NCI-H1105 (cell line): Measurements from ENCODE around the gene SEC61A2.
"Not testable (repeated sequence)": the region's sequence is repeated elsewhere in the genome, so short reads cannot be mapped to it uniquely, and the experiment has no call there.

Experiments used
- DNase-seq: peaks from one replicate; lab custom pipeline; 2025; lab: John Stamatoyannopoulos, UW

The SEC61A2 gene

DNA sequence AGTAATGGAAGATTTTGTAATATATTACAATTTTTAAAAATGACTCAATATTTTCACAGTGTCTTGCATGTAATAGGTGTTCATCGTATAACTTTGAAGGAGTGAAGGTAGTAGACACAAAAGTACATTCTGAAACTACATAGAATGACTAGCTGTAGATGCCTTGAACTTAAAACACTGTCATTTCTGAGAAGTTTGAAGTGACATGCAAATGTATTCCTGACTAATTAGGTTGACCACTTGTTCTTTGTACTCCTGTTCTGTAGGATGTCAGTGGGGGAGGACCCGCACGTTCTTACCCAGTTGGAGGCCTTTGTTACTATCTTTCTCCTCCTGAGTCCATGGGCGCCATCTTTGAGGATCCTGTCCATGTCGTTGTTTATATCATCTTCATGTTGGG is 31.2 kb downstream of the SEC61A2 start:
- DNase-seq, result no peak

DNA sequence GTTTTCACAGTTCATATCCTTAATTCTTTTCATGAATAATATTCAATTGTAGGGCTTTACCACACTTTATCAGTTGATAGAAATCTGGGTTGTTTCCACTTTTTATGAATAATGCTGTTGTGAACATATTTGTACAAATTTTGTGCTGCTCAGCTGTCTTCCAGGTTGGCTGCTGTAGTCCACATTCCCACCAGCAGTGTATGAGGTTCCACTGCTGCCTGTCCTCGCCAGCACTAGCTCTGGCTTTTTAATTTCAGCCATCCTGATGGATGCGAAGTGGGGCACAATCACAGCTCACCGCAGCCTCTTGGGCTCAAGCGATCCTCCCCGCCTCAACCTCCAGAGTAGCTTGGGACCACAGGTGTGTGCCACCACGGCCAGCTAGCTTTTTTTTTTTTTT is 33.5 kb downstream of the SEC61A2 start:
- DNase-seq, result no peak

GRCh38 chr10:12164085-12164484 is 34.6 kb downstream of the SEC61A2 start:
- DNase-seq, result no peak

- no peak for DNase-seq
Measured at GRCh38 chr10:12165036-12165435, 35.6 kb downstream of the SEC61A2 start.

GRCh38 chr10:12165999-12166775 is 36.7 kb downstream of the SEC61A2 start:
- DNase-seq, result no peak

DNA sequence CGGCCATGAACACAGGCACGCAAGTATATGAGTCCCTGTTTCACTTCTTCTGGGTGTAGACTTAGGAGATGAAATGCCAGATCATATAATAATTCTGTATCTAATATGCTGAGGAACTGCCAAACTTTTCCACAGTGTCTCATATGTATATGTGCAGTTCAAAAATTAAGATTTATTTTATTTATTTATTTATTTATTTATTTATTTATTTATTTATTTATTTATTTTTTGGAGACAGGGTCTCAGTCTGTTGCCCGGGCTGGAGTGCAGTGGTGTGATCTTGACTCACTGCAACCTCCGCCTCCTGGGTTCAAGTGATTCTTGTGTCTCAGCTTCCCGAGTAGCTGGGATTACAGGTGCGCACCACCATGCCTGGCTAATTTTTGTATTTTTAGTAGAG is 42.0 kb downstream of the SEC61A2 start:
- not testable (repeated sequence) for DNase-seq

- DNase-seq, result no peak
Measured at GRCh38 chr10:12177642-12178041, 48.2 kb downstream of the SEC61A2 start.

GRCh38 chr10:12179606-12180170 is 50.2 kb downstream of the SEC61A2 start:
- DNase-seq, result no peak

GRCh38 chr10:12180221-12180974 is 50.9 kb downstream of the SEC61A2 start:
- DNase-seq, result no peak

DNA sequence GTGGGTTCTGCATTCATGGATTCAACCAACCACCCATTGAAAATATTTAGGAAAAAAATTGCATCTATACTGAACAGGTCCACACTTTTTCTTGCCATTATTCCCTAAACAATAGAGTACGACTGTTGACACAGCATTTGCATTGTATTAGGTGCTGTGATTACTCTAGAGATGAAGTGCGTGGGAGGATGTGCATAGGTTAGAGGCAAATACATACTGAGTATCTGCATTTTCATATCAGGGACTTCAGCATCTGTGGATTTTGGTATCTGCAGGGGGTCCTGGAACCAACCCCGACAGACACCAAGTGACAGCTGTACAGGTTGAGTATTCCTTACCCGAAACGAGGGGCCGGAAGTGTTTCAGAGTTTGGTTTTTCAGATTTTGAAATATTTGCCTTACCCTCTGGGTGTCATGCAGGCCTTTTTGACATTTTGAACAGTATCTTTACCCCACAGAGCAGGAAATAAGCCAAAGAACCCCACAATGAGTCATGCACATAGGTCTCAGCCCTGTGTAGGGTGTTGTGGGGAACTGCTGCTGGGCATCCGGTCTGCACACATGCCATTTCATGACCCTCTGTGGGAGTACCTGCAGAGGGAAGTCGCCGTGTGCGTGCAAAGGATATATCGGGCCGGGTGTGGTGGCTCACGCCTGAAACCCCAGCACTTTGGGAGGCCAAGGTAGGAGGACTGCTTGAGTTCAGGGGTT is 51.7 kb downstream of the SEC61A2 start:
- no peak for DNase-seq

DNA sequence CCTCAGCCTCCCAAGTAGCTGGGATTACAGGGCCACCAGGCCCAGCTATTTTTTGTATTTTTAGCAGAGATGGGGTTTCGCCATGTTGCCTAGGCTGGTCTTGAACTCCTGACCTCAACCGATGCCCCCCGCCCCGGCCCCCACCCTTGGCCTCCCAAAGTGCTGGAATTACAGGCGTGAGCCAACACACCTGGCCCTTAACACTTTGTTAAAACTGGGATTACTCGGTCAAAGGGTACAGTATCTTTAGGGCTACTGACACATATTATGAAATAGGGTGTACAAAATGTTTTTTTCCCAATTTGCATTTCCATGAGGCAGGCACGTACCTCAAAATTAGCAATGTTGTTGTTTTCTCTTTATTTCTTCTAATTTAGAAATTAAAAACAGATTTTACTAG is 54.7 kb downstream of the SEC61A2 start:
- DNase-seq, result no peak

DNA sequence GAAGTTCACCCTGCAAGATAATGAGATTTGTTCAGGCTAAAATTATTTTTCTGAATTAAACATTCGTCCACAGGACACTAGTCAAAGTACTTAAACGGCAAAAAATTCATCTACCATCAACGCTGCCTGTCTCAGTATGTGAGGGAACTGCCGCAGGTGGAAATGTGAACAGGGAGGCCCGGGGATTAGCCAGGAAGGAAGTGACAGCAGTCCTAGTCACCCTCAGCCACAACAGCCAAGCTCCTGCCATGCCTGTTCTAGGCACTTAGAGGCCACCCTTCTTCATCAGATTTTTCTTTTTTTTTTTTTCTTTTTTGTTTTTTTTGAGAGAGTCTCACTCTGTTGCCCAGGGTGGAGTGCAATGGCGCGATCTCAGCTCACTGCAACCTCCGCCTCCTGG is 56.8 kb downstream of the SEC61A2 start:
- DNase-seq, result no peak

- DNase-seq, result no peak
Measured at GRCh38 chr10:12187321-12187905, 57.9 kb downstream of the SEC61A2 start.

DNA sequence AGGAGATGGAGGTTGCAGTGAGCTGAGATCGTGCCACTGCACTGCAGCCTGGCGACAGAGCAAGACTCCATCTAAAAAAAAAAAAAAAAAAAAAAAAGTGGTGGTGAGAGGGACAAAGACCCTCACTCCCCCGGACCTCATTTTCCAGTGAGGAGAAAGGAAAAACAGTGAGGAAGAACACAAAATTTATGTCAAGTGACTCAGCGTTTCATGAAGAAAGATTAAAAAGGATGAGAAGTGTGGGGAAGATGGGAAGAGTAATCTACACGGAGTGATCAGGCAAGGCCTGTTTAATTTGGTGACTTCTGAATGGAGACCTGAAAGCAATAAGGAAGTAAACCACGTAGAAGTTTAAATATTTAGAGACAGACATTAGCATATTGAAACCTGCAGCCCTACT is 59.2 kb downstream of the SEC61A2 start:
- no peak for DNase-seq

DNA sequence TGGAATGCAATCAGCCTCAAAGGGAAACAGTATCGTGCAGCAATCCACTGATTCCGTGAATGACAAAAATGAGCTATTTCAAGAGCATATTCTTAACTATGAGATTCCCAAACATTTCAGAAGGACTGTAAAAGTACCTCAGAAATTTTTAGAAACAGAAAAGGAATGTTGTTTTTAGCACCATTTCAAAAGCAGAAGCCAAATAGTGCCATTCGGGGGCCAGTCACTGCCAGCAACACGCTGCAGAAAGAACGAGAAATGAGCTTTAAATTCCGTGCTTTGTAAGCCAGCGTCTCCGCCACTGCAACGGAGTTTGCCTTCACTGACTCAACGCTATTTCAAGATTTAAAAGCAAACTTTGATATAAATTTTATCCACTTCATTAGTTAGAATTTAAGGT is 59.9 kb downstream of the SEC61A2 start:
- no peak for DNase-seq

DNA sequence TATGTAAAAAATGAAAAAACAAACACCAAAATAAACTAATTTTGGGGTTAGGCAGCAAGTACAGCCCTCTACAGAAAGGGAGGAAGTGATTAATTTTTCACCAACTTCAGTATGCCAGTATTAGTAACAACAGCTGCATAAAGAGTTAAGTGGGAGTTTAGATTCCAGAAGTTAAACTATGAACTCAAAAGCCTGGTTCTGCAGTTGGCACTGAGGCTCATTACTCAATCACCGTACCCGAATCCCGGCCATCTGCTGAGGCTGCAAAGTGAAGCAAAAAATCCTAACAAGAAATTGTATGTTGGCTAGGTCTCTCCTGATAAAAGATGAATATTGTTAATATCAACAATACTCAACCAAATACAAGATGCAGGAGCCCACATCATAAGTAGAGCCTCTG is 62.2 kb downstream of the SEC61A2 start:
- no peak for DNase-seq

DNA sequence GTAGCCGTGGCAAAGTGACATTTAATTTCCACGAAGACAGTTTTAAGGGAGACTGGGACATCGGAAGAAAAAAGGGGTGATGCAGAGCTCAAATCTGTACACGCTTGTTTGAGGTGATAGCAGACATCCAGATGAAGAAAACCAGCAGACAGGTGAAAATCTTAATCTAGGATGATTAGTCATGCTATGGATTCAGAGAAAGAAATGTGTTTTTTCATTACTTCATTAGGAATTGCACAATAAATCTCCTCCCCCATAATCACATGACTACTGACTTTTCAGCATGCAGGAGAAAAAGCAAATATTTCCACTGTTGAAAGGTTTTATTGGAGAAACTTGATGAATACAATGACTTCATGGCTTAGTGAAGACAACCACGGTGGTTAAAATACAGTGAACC is 63.7 kb downstream of the SEC61A2 start:
- DNase-seq, result no peak

GRCh38 chr10:12194752-12195271 is 65.3 kb downstream of the SEC61A2 start:
- DNase-seq, result no peak

GRCh38 chr10:12195281-12195602 is 65.8 kb downstream of the SEC61A2 start:
- peak; percentile 30 for DNase-seq

- DNase-seq, result peak; percentile 70
Measured at GRCh38 chr10:12195603-12196506, 66.4 kb downstream of the SEC61A2 start, which contains the start of the genes CDC123 and NUDT5. TSS of gene CDC123 (plus strand) at chr10:12196188. CDS start at chr10:12196246, 58 bp downstream. TSS of gene NUDT5 (minus strand) at chr10:12195891. CDS start at chr10:12186291, 9,600 bp downstream.
